Lung (tissue), 12 donors: ENCODE results near the gene PLD5. TPM values are rescaled to one million over a fixed set of nuclear protein-coding genes. Genes with fewer than 3 reads are reported as not detected.
"Not testable (repeated sequence)": the region's sequence is repeated elsewhere in the genome, so short reads cannot be mapped to it uniquely, and the experiment has no call there.

Experiments
- ATAC-seq: fragments of 200-7000 bp; cut with Tn5 transposase; one replicate; pipeline ENCODE4 v1.9.1; 2020; ENCODE audit warnings: moderate number of reproducible peaks; ENCODE audit not compliant: insufficient read depth, low FRiP score
- DNase-seq, 3 donors: peaks; one replicate each; pipeline ENCODE4 v3.0.0-alpha.2; 2013 to 2017
- H3K27ac ChIP-seq, 2 donors: one replicate each; pipeline ENCODE4 v1.5.1; 2013; ENCODE audit warnings: mild to moderate bottlenecking in 2 of 2, moderate library complexity in 2 of 2, control low read depth in 1 of 2, inconsistent platforms in 1 of 2, low read depth in 1 of 2, low read length in 1 of 2
- H3K27me3 ChIP-seq, 3 donors: one replicate each; pipeline ENCODE4 v1.5.1; 2013; ENCODE audit warnings: low read length in 2 of 3; ENCODE audit not compliant: control insufficient read depth in 3 of 3, insufficient read depth in 3 of 3
- H3K36me3 ChIP-seq, 4 donors: one replicate each; pipeline ENCODE4 v1.5.1; 2013; ENCODE audit warnings: low read length in 4 of 4, mild to moderate bottlenecking in 1 of 4, moderate library complexity in 1 of 4; ENCODE audit not compliant: control insufficient read depth in 4 of 4, insufficient read depth in 4 of 4
- H3K4me1 ChIP-seq, 5 donors: one replicate each; pipeline ENCODE4 v1.5.1; 2013; ENCODE audit warnings: low read length in 5 of 5, mild to moderate bottlenecking in 2 of 5, moderate library complexity in 1 of 5; ENCODE audit not compliant: control insufficient read depth in 5 of 5, insufficient read depth in 5 of 5
- H3K4me3 ChIP-seq: one replicate; pipeline ENCODE4 v1.5.1; 2013; ENCODE audit warnings: mild to moderate bottlenecking, control low read depth, moderate library complexity
- H3K9ac ChIP-seq, 2 donors: one replicate each; pipeline ENCODE4 v1.5.1; 2013; ENCODE audit warnings: low read length in 2 of 2, control low read depth in 1 of 2; ENCODE audit not compliant: insufficient read depth in 1 of 2
- H3K9me3 ChIP-seq, 4 donors: one replicate each; pipeline ENCODE4 v1.5.1; 2013; ENCODE audit warnings: low read length in 3 of 4, mild to moderate bottlenecking in 1 of 4, moderate library complexity in 1 of 4; ENCODE audit not compliant: control insufficient read depth in 4 of 4, insufficient read depth in 3 of 4
- CTCF ChIP-seq: IDR thresholded peaks from 2 replicates; pipeline ENCODE4 v1.5.1; 2012; ENCODE audit warnings: mild to moderate bottlenecking; ENCODE audit errors: control extremely low read depth, extremely low read depth
- WGBS, 2 donors: extraction: QIAGEN DNeasy Blood & Tissue Kit; methylation state at CpG; one replicate each; pipeline ENCODE4 v1.1.7; 2013; 5-methylcytosine and 5-hydroxymethylcytosine counted together
- polyA plus RNA-seq, 2 donors: library from polyadenylated mRNA; stranded (reverse); fragments of 200-250 nt; gene quantifications; one replicate each; pipeline ENCODE4 v1.2.1, GENCODE V29; 2013
- total RNA-seq, 2 donors: library from RNA; depleted of rRNA in 1 of 2; stranded (reverse); fragments of >200 nt in 1 of 2; gene quantifications; one replicate each; pipeline ENCODE4 v1.2.1, GENCODE V29; 2014 to 2021
- donor health status: control.
- donor health status: control.
- donor health status: Bipolar disorder and iron deficiency.
- donor health status: healthy.
- donor health status: DM: yes; HTN: yes; CAD: no.

Gene PLD5
- total and polyA plus RNA-seq, 4 donors, result 0.09 to 0.43 (median 0.28) TPM

DNA sequence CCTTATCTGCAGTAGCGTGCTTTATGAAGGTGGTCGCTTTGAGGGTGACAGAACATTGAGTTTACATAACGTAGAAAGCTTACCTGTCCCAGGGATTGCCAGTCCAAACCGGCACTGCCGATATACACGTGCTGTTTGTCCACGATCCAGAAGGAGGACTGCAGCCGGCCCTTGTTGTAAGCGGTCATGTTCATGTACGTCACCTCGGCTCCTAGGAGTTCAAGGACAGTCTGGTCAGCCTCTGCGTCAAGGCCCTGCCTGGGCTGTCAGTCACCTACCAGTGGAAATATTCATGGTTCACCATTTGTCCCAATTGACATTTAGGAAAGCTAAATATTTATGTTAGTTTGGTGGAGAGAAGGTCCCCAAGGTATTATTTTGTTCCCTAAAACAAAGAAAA lies 304.6 kb downstream of the PLD5 start:
- Histone ChIP-seq H3K4me3 (no peak overlapping the region), H3K9me3 (peaks cover 0 to 11% (median 3%) of the 10 kb centered on the region in 4 donors), H3K4me1 (no peaks in the 10 kb centered on the region), H3K27me3 (no peaks in the 10 kb centered on the region), H3K27ac (no peak overlapping the region), H3K9ac (no peak overlapping the region), H3K36me3 (no peaks in the 10 kb centered on the region)
- WGBS, 2 donors, result 89 to 93% methylated on average over 12 of the region's 12 CpGs
- DNase-seq, result no peak
- ATAC-seq, result no peak
- no peak for TF ChIP-seq CTCF

- peaks cover 0 to 11% (median 3%) of the 10 kb centered on the region in 4 donors for H3K9me3 ChIP-seq
- DNase-seq (no peak), ATAC-seq (no peak)
- 86 to 90% methylated on average over 2 of the region's 2 CpGs for WGBS, 2 donors
- no peak overlapping the region for H3K4me3 ChIP-seq
- no peaks in the 10 kb centered on the region for H3K4me1 ChIP-seq
- no peak for TF ChIP-seq CTCF
- no peak overlapping the region for H3K27ac ChIP-seq
- H3K9ac ChIP-seq, result no peak overlapping the region
- H3K27me3 ChIP-seq, result no peaks in the 10 kb centered on the region
- no peaks in the 10 kb centered on the region for H3K36me3 ChIP-seq
These were observed 305.1 kb downstream of the PLD5 start for GRCh38 chr1:242219298-242219901.

- DNase-seq (no peak), ATAC-seq (no peak)
- no peaks in the 10 kb centered on the region for H3K36me3 ChIP-seq
- no peak overlapping the region for H3K9ac ChIP-seq
- TF ChIP-seq CTCF, result no peak
- WGBS, 2 donors, result 65 to 90% methylated on average over 4 of the region's 4 CpGs
- H3K27me3 ChIP-seq, result no peaks in the 10 kb centered on the region
- H3K9me3 ChIP-seq, result peaks cover 0 to 11% (median 3%) of the 10 kb centered on the region in 4 donors
- no peak overlapping the region for H3K27ac ChIP-seq
- H3K4me3 ChIP-seq, result no peak overlapping the region
- no peaks in the 10 kb centered on the region for H3K4me1 ChIP-seq
These were observed 308.1 kb downstream of the PLD5 start for GRCh38 chr1:242216368-242216767.

DNA sequence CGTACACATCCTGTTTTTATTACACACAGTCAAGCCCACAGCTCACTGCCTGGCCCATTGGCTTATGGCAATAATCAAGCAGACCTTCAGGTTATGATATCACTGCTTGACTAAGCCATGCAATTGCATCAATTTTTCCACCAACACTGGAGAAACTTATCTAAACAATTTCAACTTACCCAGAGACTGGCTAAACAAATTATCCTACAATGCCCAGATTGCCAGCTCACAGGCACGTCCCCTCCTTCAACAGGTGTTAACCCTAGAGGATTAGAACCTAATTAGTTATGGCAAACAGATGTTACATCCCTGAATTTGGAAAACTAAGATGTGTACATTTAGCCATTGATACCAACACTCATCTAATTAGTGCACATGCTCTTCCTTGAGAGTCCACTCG lies 310.0 kb downstream of the PLD5 start:
- H3K9ac ChIP-seq, H3K4me1 ChIP-seq, H3K27ac ChIP-seq, H3K4me3 ChIP-seq, H3K27me3 ChIP-seq, DNase-seq, H3K36me3 ChIP-seq, ATAC-seq: not testable (repeated sequence)
- 76 to 77% methylated on average over 3 of the region's 3 CpGs for WGBS, 2 donors
- H3K9me3 ChIP-seq, result peaks cover 0 to 11% (median 3%) of the 10 kb centered on the region in 4 donors

DNA sequence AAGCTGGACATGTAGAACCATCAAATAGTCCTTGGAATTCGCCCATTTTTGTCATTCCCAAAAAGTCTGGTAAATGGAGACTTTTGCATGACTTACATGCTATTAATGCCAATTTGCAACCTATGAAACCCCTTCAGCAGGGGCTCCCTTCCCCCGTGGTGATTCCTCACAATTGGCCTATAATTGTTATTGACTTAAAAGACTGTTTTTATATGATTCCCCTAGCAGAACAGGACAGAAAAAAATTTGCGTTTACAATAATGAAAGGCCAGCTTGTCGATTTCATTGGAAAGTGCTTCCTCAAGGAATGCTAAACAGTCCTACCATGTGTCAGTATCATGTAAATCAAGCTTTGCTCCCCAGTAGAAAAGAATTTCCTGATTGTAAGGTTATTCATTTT lies 311.5 kb downstream of the PLD5 start:
- H3K4me3 ChIP-seq, H3K9ac ChIP-seq, ATAC-seq, H3K27me3 ChIP-seq, H3K27ac ChIP-seq, H3K36me3 ChIP-seq, H3K4me1 ChIP-seq, DNase-seq: not testable (repeated sequence)
- WGBS, 2 donors, result 58 to 69% methylated on average over 4 of the region's 4 CpGs
- peaks cover 0 to 11% (median 3%) of the 10 kb centered on the region in 4 donors for H3K9me3 ChIP-seq
